Thyroid gland (tissue), 4 donors: ENCODE data around the gene IL27RA.

Experiments used
- CTCF ChIP-seq, 6 experiments: fragments of 200-600 bp in 3 of 6; fragments of 450-650 bp in 3 of 6; sonication (generic) in 3 of 6; IDR thresholded peaks; one replicate each; pipeline ENCODE4 v1.5.1; 2016 to 2019; ENCODE audit warnings: antibody characterized with exemption in 6 of 6, mild to moderate bottlenecking in 2 of 6, inconsistent platforms in 1 of 6, moderate library complexity in 1 of 6
- POLR2A ChIP-seq, 2 donors: fragments of 450-650 bp; IDR thresholded peaks; one replicate each; pipeline ENCODE4 v1.6.1; 2017; ENCODE audit warnings: antibody characterized with exemption in 2 of 2, mild to moderate bottlenecking in 2 of 2, moderate library complexity in 1 of 2

- TF ChIP-seq CTCF (IDR thresholded peaks at IDR 0.05), result no peak
- no peak for TF ChIP-seq POLR2A (IDR thresholded peaks at IDR 0.05)
These were observed 57.8 kb downstream of the IL27RA start for GRCh38 chr19:14089412-14089661.
